Endothelial cell of umbilical vein (primary cell): ENCODE results near the gene CELF2. TPM values are rescaled to one million over a fixed set of nuclear protein-coding genes. Genes with fewer than 3 reads are reported as not detected.

Experiments
- BruUV-seq: library from RNA; stranded (reverse); fragments of 400-500 nt; replicated peaks from 2 replicates; lab custom pipeline; 2021; lab: Mats Ljungman, UMichigan
- CTCF ChIA-PET: fragments of 300-600, 350-600 bp; sonication (Branson Sonifier 250); formaldehyde crosslinking; loops from one replicate; lab custom pipeline; 2021; ENCODE audit warnings: antibody characterized with exemption, inconsistent platforms; lab: Charles Lee
- POLR2A ChIA-PET: fragments of 300-600, 350-600 bp; sonication (Branson Sonifier 250); formaldehyde crosslinking; loops from one replicate; lab custom pipeline; 2021; ENCODE audit warnings: antibody characterized with exemption, inconsistent platforms; lab: Charles Lee
- DNase-seq: peaks from one replicate; pipeline ENCODE4 v3.0.0-alpha.2; 2011; ENCODE audit warnings: low read depth, low spot score
- FAIRE-seq: peaks from 2 replicates; lab custom pipeline; 2011; peaks lifted over from hg19 to GRCh38; lab: Jason Lieb, UNC
- H2AFZ ChIP-seq: 2 replicates; pipeline ENCODE4 v1.6.0; 2012; ENCODE audit warnings: low read depth, low read length, control low read depth, inconsistent platforms
- H3K27ac ChIP-seq: 2 replicates; pipeline ENCODE4 v1.5.1; 2011; ENCODE audit warnings: low read depth, mild to moderate bottlenecking, control low read depth, low read length, moderate library complexity; ENCODE audit not compliant: insufficient read depth
- H3K27me3 ChIP-seq, 2 experiments: 2 replicates each; pipeline versions ENCODE4 v1.6.0 to v1.6.1; 2011; ENCODE audit warnings: low read length in 2 of 2, mixed read lengths in 1 of 2; ENCODE audit not compliant: control insufficient read depth in 2 of 2, insufficient read depth in 2 of 2
- H3K36me3 ChIP-seq, 2 experiments: 2 replicates in 1 of 2; 3 replicates in 1 of 2; pipeline ENCODE4 v1.5.1; 2011; ENCODE audit warnings: low read length in 2 of 2, mild to moderate bottlenecking in 1 of 2, moderate library complexity in 1 of 2; ENCODE audit not compliant: control insufficient read depth in 2 of 2, insufficient read depth in 2 of 2; ENCODE audit errors: extremely low read depth in 1 of 2
- H3K4me1 ChIP-seq: 3 replicates; pipeline ENCODE4 v1.5.1; 2011; ENCODE audit warnings: mild to moderate bottlenecking, low read length; ENCODE audit not compliant: control insufficient read depth, insufficient read depth; ENCODE audit errors: extremely low read depth
- H3K4me2 ChIP-seq: 2 replicates; pipeline ENCODE4 v1.6.1; 2011; ENCODE audit warnings: low read length, control low read depth, mixed read lengths; ENCODE audit not compliant: insufficient read depth
- H3K4me3 ChIP-seq, 3 experiments: fragments of 200-600 bp in 1 of 3; sonication (generic), shearing (Covaris generic) in 1 of 3; replicated peaks in 1 of 3; 2 replicates each; pipeline ENCODE4 v1.5.1; 2011 to 2016; ENCODE audit warnings: control low read depth in 3 of 3, low read length in 3 of 3, mild to moderate bottlenecking in 2 of 3, inconsistent platforms in 1 of 3, low read depth in 1 of 3, moderate library complexity in 1 of 3; ENCODE audit not compliant: insufficient read depth in 1 of 3
- H3K79me2 ChIP-seq: 2 replicates; pipeline ENCODE4 v1.6.0; 2012; ENCODE audit warnings: low read length, inconsistent platforms; ENCODE audit not compliant: control insufficient read depth, insufficient read depth
- H3K9ac ChIP-seq: replicated peaks from 2 replicates; pipeline ENCODE3; 2011; ENCODE audit warnings: low read length, control low read depth; ENCODE audit not compliant: insufficient read depth; ENCODE audit errors: extremely low read depth
- H3K9me1 ChIP-seq: replicated peaks from 3 replicates; pipeline ENCODE4 v1.6.0; 2011; ENCODE audit warnings: mild to moderate bottlenecking, low read length; ENCODE audit not compliant: control insufficient read depth, insufficient read depth; ENCODE audit errors: extremely low read depth
- H3K9me3 ChIP-seq: replicated peaks from 2 replicates; pipeline ENCODE4 v1.5.1; 2012; ENCODE audit warnings: low read length, inconsistent platforms; ENCODE audit not compliant: control insufficient read depth, insufficient read depth
- H4K20me1 ChIP-seq: replicated peaks from 2 replicates; pipeline ENCODE3; 2011; ENCODE audit warnings: mild to moderate bottlenecking, low read length; ENCODE audit not compliant: control insufficient read depth, insufficient read depth; ENCODE audit errors: extremely low read depth
- EZH2 ChIP-seq: IDR thresholded peaks from 2 replicates; pipeline ENCODE4 v1.6.1; 2012; ENCODE audit warnings: borderline replicate concordance, low read depth, mild to moderate bottlenecking, moderate library complexity, low read length, inconsistent platforms; ENCODE audit not compliant: severe bottlenecking
- FOS ChIP-seq: IDR thresholded peaks from 2 replicates; pipeline ENCODE4 v1.6.1; 2011; ENCODE audit warnings: mild to moderate bottlenecking, low read length, moderate library complexity, borderline replicate concordance; ENCODE audit not compliant: insufficient read depth
- GATA2 ChIP-seq: IDR thresholded peaks from 2 replicates; pipeline ENCODE4 v1.7.0; 2011; ENCODE audit warnings: low read depth, mild to moderate bottlenecking, moderate library complexity, mixed read lengths, low read length; ENCODE audit not compliant: insufficient read length, insufficient read depth
- JUN ChIP-seq: IDR thresholded peaks from 2 replicates; pipeline ENCODE4 v1.6.1; 2011; ENCODE audit warnings: borderline replicate concordance, low read depth; ENCODE audit not compliant: insufficient read length, insufficient read depth
- MAX ChIP-seq: IDR thresholded peaks from 2 replicates; pipeline ENCODE4 v1.6.1; 2011; ENCODE audit not compliant: insufficient read depth, insufficient read length
- MYC ChIP-seq: IDR thresholded peaks from one replicate; pipeline ENCODE4 v1.6.1; 2011; ENCODE audit warnings: mild to moderate bottlenecking, low read depth, low read length
- POLR2A ChIP-seq: IDR thresholded peaks from 2 replicates; pipeline ENCODE4 v1.6.1; 2012; ENCODE audit warnings: low read depth, mild to moderate bottlenecking, control low read depth, low read length
- POLR2AphosphoS5 ChIP-seq: IDR thresholded peaks from 2 replicates; pipeline ENCODE4 v1.6.1; 2012; ENCODE audit warnings: low read depth, mild to moderate bottlenecking, control low read depth, low read length, moderate library complexity; ENCODE audit not compliant: insufficient read depth
- dilution Hi-C: fragments of 300-500 bp; cut with MboI; formaldehyde crosslinking; loops from one replicate; pipeline ENCODE4 v1.15.0; 2019; ENCODE audit warnings: low sequenced_read_pairs; ENCODE audit not compliant: extremely low pct_ligation_motif_present
- intact Hi-C: fragments of 100-400 bp; cut with micrococcal nuclease; formaldehyde crosslinking; loops from one replicate; pipeline ENCODE4 v1.10.0; 2022
- polyA plus RNA-seq, 4 experiments: library from polyadenylated mRNA; depleted of rRNA in 3 of 4; stranded (reverse) in 3 of 4; unstranded in 1 of 4; fragments of >200 nt; gene quantifications; 2 replicates each; pipeline versions ENCODE4 v1.2.1 to v1.2.3, GENCODE V29; 2011 to 2012; ENCODE audit warnings: missing spikeins in 1 of 4
- total RNA-seq: library from RNA; stranded (reverse); gene quantifications from 2 replicates; pipeline ENCODE4 v1.2.3, GENCODE V29; 2021
- TF ChIP-seq, protein P1 (sequence below), 2 donors: IDR thresholded peaks; 1 replicate in 1 of 2; 2 replicates in 1 of 2; pipeline ENCODE4 v1.5.1; 2011; ENCODE audit warnings: low read length in 2 of 2, mild to moderate bottlenecking in 2 of 2, moderate library complexity in 2 of 2, control low read depth in 1 of 2, inconsistent platforms in 1 of 2, low read depth in 1 of 2; ENCODE audit not compliant: insufficient read depth in 1 of 2; ENCODE audit errors: extremely low read depth in 1 of 2

CELF2 gene
- total and polyA plus RNA-seq, 2 donors (not counting 3 experiments of a cell fraction or from before 2014, with no cell fraction given), result 21.6 to 42.6 TPM

GRCh38 chr10:11304906-11305585 is 287.4 kb downstream of the CELF2 start:
- ChIA-PET CTCF (no interaction called here), POLR2A (no interaction called here)
- Histone ChIP-seq H4K20me1 (no peaks in the 10 kb centered on the region), H3K9ac (no peak overlapping the region), H3K9me3 (no peaks in the 10 kb centered on the region), H3K4me2 (no peak overlapping the region), H3K79me2 (no peaks in the 10 kb centered on the region), H3K36me3 (peaks cover 0 to 2% of the 10 kb centered on the region in 2 experiments), H3K27ac (no peak overlapping the region), H3K4me3 (no peak overlapping the region), H2AFZ (no peak overlapping the region), H3K27me3 (no peaks in the 10 kb centered on the region), H3K4me1 (no peaks in the 10 kb centered on the region), H3K9me1 (no peaks in the 10 kb centered on the region)
- dilution Hi-C loops, result no loop called here
- intact Hi-C loops, result no loop called here
- TF ChIP-seq MAX (no peak), JUN (no peak), POLR2A (no peak), POLR2AphosphoS5 (no peak), EZH2 (no peak), MYC (no peak), GATA2 (no peak), FOS (no peak)
- TF ChIP-seq, protein P1, sequence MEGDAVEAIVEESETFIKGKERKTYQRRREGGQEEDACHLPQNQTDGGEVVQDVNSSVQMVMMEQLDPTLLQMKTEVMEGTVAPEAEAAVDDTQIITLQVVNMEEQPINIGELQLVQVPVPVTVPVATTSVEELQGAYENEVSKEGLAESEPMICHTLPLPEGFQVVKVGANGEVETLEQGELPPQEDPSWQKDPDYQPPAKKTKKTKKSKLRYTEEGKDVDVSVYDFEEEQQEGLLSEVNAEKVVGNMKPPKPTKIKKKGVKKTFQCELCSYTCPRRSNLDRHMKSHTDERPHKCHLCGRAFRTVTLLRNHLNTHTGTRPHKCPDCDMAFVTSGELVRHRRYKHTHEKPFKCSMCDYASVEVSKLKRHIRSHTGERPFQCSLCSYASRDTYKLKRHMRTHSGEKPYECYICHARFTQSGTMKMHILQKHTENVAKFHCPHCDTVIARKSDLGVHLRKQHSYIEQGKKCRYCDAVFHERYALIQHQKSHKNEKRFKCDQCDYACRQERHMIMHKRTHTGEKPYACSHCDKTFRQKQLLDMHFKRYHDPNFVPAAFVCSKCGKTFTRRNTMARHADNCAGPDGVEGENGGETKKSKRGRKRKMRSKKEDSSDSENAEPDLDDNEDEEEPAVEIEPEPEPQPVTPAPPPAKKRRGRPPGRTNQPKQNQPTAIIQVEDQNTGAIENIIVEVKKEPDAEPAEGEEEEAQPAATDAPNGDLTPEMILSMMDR (IDR thresholded peaks at IDR 0.05; ENCODE audit: extremely low read depth in 1 of 2, insufficient read depth in 1 of 2, low read depth in 1 of 2, low read length in 2 of 2), result no peak
- no peak for FAIRE-seq
- no TSS peak for BruUV-seq
- DNase-seq, result no peak
